ENCODE results near the gene NLRP10.

NLRP10 gene

DNA sequence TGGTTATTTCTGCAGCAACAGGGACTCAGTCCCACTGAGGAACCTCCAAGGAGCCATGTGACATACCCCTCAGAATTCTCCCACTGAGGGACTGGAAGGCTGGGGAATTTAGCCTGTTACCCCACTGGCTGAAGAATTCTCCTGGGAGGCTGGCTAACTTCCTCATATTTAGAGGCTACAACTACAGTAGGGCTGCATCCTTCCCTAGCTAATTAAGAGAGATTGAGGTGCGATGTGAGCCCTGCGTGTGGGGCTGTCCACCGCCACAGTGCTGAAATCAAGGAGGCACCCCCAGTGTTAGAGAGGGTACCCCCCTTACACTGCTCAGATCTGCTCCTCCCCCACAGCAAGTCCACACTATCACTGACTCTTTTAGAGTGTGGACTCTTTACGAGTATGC is 43.0 kb upstream of the NLRP10 start:
- H3K27ac ChIP-seq, result no peak overlapping the region
- TF ChIP-seq CTCF (IDR thresholded peaks at IDR 0.05), result no peak
- intact Hi-C loops (cut with DNase I; ENCODE audit: low total_unique reads), result loop anchor here (5.0 kb wide), 1 partner anchor 89 kb away; no protein-coding TSS in a partner anchor
- no peak overlapping the region for H3K4me3 ChIP-seq
- H3K27me3 ChIP-seq, result peaks cover 0 to 7% of the 10 kb centered on the region in 2 donors
- no peaks in the 10 kb centered on the region for H3K36me3 ChIP-seq
- H3K4me1 ChIP-seq, result no peaks in the 10 kb centered on the region
- no peak for DNase-seq
- H3K9me3 ChIP-seq, result no peaks in the 10 kb centered on the region

DNA sequence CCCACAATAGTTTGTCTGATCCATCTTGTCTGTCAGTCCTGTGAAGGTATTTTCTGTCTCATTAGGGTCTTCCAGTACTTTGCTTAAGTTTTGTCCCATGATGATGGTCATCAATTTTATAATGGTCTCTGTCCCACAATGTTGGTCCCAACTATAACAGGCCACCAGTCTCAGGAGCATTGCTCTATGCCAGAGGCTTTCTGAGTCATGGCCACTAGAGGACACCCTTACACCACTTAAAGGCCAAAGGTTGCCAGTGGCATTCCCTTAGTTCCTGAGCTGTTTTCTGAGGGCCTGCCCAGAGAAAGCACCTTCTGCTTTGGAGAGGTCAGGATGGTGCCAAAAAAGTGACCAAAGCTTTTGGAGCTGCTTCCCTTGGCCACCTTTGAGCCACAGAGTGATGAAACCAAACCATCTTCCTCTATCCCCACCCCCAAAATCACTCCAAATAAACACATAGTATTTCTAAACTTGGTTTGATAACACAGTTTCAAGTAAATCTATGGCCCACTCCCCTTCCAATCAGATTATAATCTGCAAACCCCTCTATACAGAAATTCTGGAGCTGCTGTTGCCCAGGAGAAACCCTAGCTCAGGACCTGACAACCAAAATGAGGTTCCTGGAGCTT is 41.2 kb upstream of the NLRP10 start:
- no peak for DNase-seq
- Histone ChIP-seq H3K27ac (no peak overlapping the region), H3K4me1 (no peaks in the 10 kb centered on the region), H3K9me3 (no peaks in the 10 kb centered on the region), H3K4me3 (no peak overlapping the region), H3K36me3 (no peaks in the 10 kb centered on the region), H3K27me3 (peaks cover 0 to 7% of the 10 kb centered on the region in 2 donors)
- intact Hi-C loops (cut with DNase I; ENCODE audit: low total_unique reads), result loop anchor here (5.0 kb wide), 1 partner anchor 91 kb away; no protein-coding TSS in a partner anchor
- peak; percentile 67 to 70 for TF ChIP-seq CTCF (IDR thresholded peaks at IDR 0.05)

GRCh38 chr11:8005556-8005955 is 40.3 kb upstream of the NLRP10 start:
- no peak for TF ChIP-seq CTCF (IDR thresholded peaks at IDR 0.05)
- intact Hi-C loops (cut with DNase I; ENCODE audit: low total_unique reads), result loop anchor here (5.0 kb wide), 1 partner anchor 92 kb away; no protein-coding TSS in a partner anchor

DNA sequence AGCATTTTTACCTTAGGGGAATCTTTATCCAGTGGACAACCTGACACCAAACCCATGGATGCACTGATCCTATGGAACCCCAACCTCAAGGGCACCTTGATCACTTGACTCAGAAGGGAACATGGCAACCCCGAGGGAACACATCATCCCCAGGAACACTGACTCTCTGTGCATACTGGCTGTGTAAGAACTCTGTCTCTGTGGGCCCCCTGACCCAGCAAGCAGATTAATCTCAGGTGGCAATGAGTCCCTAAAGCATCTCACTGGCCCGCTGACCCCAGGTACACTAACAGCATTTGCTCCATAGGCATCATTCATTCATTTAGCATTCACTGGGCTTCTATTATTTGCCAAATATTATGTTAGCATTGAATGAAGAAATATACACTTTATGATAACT is 38.8 kb upstream of the NLRP10 start:
- intact Hi-C loops (cut with DNase I; ENCODE audit: low total_unique reads), result no loop called here
- Histone ChIP-seq H3K4me1 (no peaks in the 10 kb centered on the region), H3K36me3 (peaks cover 4 to 12% (median 8%) of the 10 kb centered on the region in 3 donors), H3K9me3 (no peaks in the 10 kb centered on the region), H3K27ac (no peak overlapping the region), H3K27me3 (peaks cover 0 to 7% of the 10 kb centered on the region in 2 donors), H3K4me3 (no peak overlapping the region)
- TF ChIP-seq CTCF (IDR thresholded peaks at IDR 0.05), result no peak
- no peak for DNase-seq

More at GRCh38 chr11:8005556-8005955, 40.3 kb upstream of the NLRP10 start:
- no peak overlapping the region for H3K27ac ChIP-seq
- H3K9me3 ChIP-seq, result no peaks in the 10 kb centered on the region
- peaks cover 0 to 7% of the 10 kb centered on the region in 2 donors for H3K27me3 ChIP-seq
- no peaks in the 10 kb centered on the region for H3K4me1 ChIP-seq
- DNase-seq, result no peak
- H3K4me3 ChIP-seq, result no peak overlapping the region
- H3K36me3 ChIP-seq, result no peaks in the 10 kb centered on the region

DNA sequence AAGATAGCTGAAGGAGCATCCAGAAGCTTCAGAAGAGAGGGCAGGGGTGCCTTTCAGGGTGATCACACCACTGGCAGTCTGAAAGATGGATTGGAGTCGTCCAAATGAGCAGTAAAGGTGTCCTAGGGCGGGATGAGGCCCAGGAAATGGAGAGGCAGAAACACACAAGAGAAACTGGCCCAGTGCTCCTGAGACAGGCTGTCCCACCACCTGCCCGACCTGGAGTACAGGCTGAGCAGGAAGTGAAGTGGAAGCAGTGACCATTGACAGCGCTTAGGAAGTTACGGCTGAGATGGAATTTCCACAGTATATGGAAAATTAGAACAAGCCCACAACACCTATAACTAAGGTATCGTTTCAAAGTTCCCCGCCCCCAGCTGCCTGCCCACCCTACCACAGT is 37.9 kb upstream of the NLRP10 start:
- no peak for TF ChIP-seq CTCF (IDR thresholded peaks at IDR 0.05)
- intact Hi-C loops (cut with DNase I; ENCODE audit: low total_unique reads), result no loop called here

More for the DNA sequence above, 37.9 kb upstream of the NLRP10 start:
- Histone ChIP-seq H3K36me3 (peaks cover 12 to 19% (median 16%) of the 10 kb centered on the region in 3 donors), H3K27me3 (peaks cover 0 to 5% of the 10 kb centered on the region in 2 donors), H3K9me3 (no peaks in the 10 kb centered on the region), H3K27ac (no peak overlapping the region), H3K4me3 (no peak overlapping the region), H3K4me1 (no peaks in the 10 kb centered on the region)
- no peak for DNase-seq
